Measurements from ENCODE around the gene ARHGEF40. TPM values are rescaled to one million over a fixed set of nuclear protein-coding genes. Genes with fewer than 3 reads are reported as not detected.

ARHGEF40 gene
- total and polyA plus RNA-seq, 10 of the 15 experiments (the other 5 are each of a cell fraction or from before 2014, with no cell fraction given) = 0.03 to 0.31 (median 0.08) TPM; not detected in 2

DNA sequence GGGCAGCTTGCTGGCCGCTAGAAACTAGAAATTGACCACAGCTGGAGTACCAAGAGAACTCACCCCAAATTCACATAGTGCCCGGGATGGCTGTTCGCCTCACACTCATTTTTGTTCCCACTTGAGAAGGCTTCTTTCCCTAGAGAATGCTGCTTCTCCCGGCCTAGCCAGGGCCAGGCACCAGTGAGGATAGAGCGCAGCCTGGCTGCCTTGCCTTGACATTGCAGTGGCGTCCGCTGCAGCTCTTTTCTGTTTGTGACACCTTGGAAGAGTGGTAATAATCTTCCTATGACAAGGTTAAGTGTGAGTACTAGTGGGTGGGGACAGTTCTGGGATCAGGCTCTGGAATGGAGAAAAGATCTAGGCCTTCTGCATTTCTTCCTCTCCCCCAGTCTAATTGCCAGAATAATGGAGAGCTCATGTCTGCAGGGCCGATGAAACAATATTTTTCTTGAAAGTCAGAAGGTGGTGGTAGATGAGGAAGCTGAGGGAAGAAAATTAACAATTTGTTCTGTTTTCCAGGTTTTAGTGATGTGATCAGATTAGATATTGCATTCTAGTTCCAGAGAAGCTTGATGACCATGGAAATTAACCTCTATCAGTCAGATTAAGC is 34.5 kb downstream of the ARHGEF40 start (continued):
- TF ChIP-seq, protein P1, sequence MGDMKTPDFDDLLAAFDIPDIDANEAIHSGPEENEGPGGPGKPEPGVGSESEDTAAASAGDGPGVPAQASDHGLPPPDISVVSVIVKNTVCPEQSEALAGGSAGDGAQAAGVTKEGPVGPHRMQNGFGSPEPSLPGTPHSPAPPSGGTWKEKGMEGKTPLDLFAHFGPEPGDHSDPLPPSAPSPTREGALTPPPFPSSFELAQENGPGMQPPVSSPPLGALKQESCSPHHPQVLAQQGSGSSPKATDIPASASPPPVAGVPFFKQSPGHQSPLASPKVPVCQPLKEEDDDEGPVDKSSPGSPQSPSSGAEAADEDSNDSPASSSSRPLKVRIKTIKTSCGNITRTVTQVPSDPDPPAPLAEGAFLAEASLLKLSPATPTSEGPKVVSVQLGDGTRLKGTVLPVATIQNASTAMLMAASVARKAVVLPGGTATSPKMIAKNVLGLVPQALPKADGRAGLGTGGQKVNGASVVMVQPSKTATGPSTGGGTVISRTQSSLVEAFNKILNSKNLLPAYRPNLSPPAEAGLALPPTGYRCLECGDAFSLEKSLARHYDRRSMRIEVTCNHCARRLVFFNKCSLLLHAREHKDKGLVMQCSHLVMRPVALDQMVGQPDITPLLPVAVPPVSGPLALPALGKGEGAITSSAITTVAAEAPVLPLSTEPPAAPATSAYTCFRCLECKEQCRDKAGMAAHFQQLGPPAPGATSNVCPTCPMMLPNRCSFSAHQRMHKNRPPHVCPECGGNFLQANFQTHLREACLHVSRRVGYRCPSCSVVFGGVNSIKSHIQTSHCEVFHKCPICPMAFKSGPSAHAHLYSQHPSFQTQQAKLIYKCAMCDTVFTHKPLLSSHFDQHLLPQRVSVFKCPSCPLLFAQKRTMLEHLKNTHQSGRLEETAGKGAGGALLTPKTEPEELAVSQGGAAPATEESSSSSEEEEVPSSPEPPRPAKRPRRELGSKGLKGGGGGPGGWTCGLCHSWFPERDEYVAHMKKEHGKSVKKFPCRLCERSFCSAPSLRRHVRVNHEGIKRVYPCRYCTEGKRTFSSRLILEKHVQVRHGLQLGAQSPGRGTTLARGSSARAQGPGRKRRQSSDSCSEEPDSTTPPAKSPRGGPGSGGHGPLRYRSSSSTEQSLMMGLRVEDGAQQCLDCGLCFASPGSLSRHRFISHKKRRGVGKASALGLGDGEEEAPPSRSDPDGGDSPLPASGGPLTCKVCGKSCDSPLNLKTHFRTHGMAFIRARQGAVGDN (IDR thresholded peaks at IDR 0.05) = 0 out of 2 replicates have a peak, but pooled peaks have one; percentile 21
- TF ChIP-seq TCF7 (IDR thresholded peaks at IDR 0.05; ENCODE audit: borderline replicate concordance) (peak; percentile 1; the same call in 1 of the 2 replicates), MEF2B (IDR thresholded peaks at IDR 0.05; ENCODE audit: partially characterized antibody, poor library complexity, severe bottlenecking) (no peak), RCOR1 (conservative IDR thresholded peaks at IDR 0.05; ENCODE audit: low read depth, low read length) (0 out of 2 replicates have a peak, but pooled peaks have one; percentile 41), IRF4 (IDR thresholded peaks at IDR 0.05; ENCODE audit: low read depth, low read length) (no peak), SPI1 (IDR thresholded peaks at IDR 0.05; ENCODE audit: borderline replicate concordance, insufficient read depth, low read depth, low read length) (no peak), RFX5 (IDR thresholded peaks at IDR 0.05; ENCODE audit: low read depth, low read length) (no peak), YY1 (IDR thresholded peaks at IDR 0.05; ENCODE audit: low read depth, low read length) (peak; percentile 45; the same call in 1 of the 2 replicates), SUZ12 (IDR thresholded peaks at IDR 0.05; ENCODE audit: unreplicated experiment) (no peak), MTA2 (IDR thresholded peaks at IDR 0.05; ENCODE audit: low read depth) (no peak), HCFC1 (IDR thresholded peaks at IDR 0.05; ENCODE audit: low read length) (no peak)
- TF ChIP-seq, protein P2, sequence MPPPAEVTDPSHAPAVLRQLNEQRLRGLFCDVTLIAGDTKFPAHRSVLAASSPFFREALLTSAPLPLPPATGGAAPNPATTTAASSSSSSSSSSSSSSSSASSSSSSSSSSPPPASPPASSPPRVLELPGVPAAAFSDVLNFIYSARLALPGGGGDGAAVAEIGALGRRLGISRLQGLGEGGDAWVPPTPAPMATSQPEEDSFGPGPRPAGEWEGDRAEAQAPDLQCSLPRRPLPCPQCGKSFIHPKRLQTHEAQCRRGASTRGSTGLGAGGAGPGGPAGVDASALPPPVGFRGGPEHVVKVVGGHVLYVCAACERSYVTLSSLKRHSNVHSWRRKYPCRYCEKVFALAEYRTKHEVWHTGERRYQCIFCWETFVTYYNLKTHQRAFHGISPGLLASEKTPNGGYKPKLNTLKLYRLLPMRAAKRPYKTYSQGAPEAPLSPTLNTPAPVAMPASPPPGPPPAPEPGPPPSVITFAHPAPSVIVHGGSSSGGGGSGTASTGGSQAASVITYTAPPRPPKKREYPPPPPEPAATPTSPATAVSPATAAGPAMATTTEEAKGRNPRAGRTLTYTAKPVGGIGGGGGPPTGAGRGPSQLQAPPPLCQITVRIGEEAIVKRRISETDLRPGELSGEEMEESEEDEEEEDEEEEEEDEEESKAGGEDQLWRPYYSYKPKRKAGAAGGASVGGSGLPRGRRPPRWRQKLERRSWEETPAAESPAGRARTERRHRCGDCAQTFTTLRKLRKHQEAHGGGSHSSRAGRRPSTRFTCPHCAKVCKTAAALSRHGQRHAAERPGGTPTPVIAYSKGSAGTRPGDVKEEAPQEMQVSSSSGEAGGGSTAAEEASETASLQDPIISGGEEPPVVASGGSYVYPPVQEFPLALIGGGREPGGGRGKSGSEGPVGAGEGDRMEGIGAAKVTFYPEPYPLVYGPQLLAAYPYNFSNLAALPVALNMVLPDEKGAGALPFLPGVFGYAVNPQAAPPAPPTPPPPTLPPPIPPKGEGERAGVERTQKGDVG (CRISPR knock-in tag; IDR thresholded peaks at IDR 0.05) = no peak
- TF ChIP-seq, protein P3, sequence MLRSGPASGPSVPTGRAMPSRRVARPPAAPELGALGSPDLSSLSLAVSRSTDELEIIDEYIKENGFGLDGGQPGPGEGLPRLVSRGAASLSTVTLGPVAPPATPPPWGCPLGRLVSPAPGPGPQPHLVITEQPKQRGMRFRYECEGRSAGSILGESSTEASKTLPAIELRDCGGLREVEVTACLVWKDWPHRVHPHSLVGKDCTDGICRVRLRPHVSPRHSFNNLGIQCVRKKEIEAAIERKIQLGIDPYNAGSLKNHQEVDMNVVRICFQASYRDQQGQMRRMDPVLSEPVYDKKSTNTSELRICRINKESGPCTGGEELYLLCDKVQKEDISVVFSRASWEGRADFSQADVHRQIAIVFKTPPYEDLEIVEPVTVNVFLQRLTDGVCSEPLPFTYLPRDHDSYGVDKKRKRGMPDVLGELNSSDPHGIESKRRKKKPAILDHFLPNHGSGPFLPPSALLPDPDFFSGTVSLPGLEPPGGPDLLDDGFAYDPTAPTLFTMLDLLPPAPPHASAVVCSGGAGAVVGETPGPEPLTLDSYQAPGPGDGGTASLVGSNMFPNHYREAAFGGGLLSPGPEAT (IDR thresholded peaks at IDR 0.05; ENCODE audit: low read depth) = no peak; the same call in 1 of the 2 replicates
- TF ChIP-seq, protein P4, sequence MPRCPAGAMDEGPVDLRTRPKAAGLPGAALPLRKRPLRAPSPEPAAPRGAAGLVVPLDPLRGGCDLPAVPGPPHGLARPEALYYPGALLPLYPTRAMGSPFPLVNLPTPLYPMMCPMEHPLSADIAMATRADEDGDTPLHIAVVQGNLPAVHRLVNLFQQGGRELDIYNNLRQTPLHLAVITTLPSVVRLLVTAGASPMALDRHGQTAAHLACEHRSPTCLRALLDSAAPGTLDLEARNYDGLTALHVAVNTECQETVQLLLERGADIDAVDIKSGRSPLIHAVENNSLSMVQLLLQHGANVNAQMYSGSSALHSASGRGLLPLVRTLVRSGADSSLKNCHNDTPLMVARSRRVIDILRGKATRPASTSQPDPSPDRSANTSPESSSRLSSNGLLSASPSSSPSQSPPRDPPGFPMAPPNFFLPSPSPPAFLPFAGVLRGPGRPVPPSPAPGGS (IDR thresholded peaks at IDR 0.05; ENCODE audit: borderline replicate concordance, insufficient read depth, low read depth, low read length, poor library complexity, severe bottlenecking) = no peak

Measured in GM12878 (cell line).